ENCODE data around the gene SUSD6. TPM values are rescaled to one million over a fixed set of nuclear protein-coding genes. Genes with fewer than 3 reads are reported as not detected.

SUSD6 gene
- polyA plus RNA-seq, 1 of the 3 experiments (the other 2 are of a cell fraction), result 8.5 TPM

- Histone ChIP-seq H3K9ac (no peak overlapping the region), H3K79me2 (ENCODE audit: insufficient read depth) (peaks cover 4% of the 10 kb centered on the region; the same call in 1 of the 2 replicates), H4K20me1 (ENCODE audit: insufficient read depth) (no peaks in the 10 kb centered on the region), H3K36me3 (replicated peaks in 1 of 2; ENCODE audit: control insufficient read depth in 1 of 2, insufficient read depth in 2 of 2, low read length in 1 of 2) (no peaks in the 10 kb centered on the region), H3K27ac (ENCODE audit: low read depth in 2 of 2, low read length in 1 of 2) (peak overlapping the region in 1 of 2 experiments; percentile 76; a peak in 2 of 4 replicates), H3K4me3 (ENCODE audit: low read depth in 2 of 2, low read length in 1 of 2) (no peak overlapping the region), H3K4me2 (no peak overlapping the region), H3K4me1 (ENCODE audit: control insufficient read depth in 1 of 2, insufficient read depth in 2 of 2, low read depth in 1 of 2, low read length in 1 of 2) (peaks cover 0 to 39% of the 10 kb centered on the region in 2 experiments; a peak in 3 of 4 replicates), H3F3A (replicated peaks; ENCODE audit: insufficient read depth) (no peaks in the 10 kb centered on the region), H3K27me3 (ENCODE audit: insufficient read depth) (no peaks in the 10 kb centered on the region), H3K9me2 (no peaks in the 10 kb centered on the region), H2AFZ (ENCODE audit: low read depth) (no peak overlapping the region), H3K9me3 (no peaks in the 10 kb centered on the region)
- CTCF ChIA-PET, result interaction anchor here (0.9 to 1.7 kb wide), 5 partner anchors 13 to 103 kb away, joined by 3 to 4 read pairs (median 4); no protein-coding TSS in a partner anchor
- POLR2A ChIA-PET, result interaction anchor here (0.5 kb wide), 1 partner anchor 1400 kb away, joined by 3 read pairs; no protein-coding TSS in a partner anchor
- TF ChIP-seq GATA2 (CRISPR knock-in tag; IDR thresholded peaks at IDR 0.05) (peak; percentile 30), FOXM1 (IDR thresholded peaks at IDR 0.05; ENCODE audit: low read depth) (no peak), RCOR1 (IDR thresholded peaks at IDR 0.05; ENCODE audit: low read length) (peak; percentile 44; the same call in 1 of the 2 replicates), MXI1 (IDR thresholded peaks at IDR 0.05; ENCODE audit: low read depth, low read length) (peak; percentile 43; the same call in 1 of the 2 replicates), MAX (IDR thresholded peaks at IDR 0.05; ENCODE audit: low read depth) (no peak), SMC3 (IDR thresholded peaks at IDR 0.05; ENCODE audit: low read depth, low read length) (no peak), USF2 (IDR thresholded peaks at IDR 0.05; ENCODE audit: borderline replicate concordance, low read depth, low read length) (no peak), RFX5 (IDR thresholded peaks at IDR 0.05; ENCODE audit: low read length) (0 out of 2 replicates have a peak, but pooled peaks have one; percentile 26), RAD21 (IDR thresholded peaks at IDR 0.05; ENCODE audit: low read length) (no peak)
- DNase-seq, result no peak
- WGBS (ENCODE audit: low lambda C conversion rate), result 78% methylated on average over 4 of the region's 4 CpGs
Observed at GRCh38 chr14:69687606-69688298, 76.4 kb downstream of the SUSD6 start.

GRCh38 chr14:69688299-69688649 lies 76.9 kb downstream of the SUSD6 start:
- no peaks in the 10 kb centered on the region for H4K20me1 ChIP-seq (ENCODE audit: insufficient read depth)
- ChIA-PET CTCF (interaction anchor here (1.0 to 1.7 kb wide), 6 partner anchors 14 to 109 kb away, joined by 3 to 4 read pairs (median 3); no protein-coding TSS in a partner anchor), POLR2A (interaction anchor here (0.5 kb wide), 1 partner anchor 1399 kb away, joined by 3 read pairs; no protein-coding TSS in a partner anchor)
- DNase-seq, result peak; percentile 25
- H3K9me3 ChIP-seq, result no peaks in the 10 kb centered on the region
- peak overlapping the region in 1 of 2 experiments; percentile 76; a peak in 2 of 4 replicates for H3K27ac ChIP-seq (ENCODE audit: low read depth in 2 of 2, low read length in 1 of 2)
- H3K79me2 ChIP-seq (ENCODE audit: insufficient read depth), result 0 out of 2 replicates have a peak, but pooled peaks cover under 1% of the 10 kb centered on the region
- H3F3A ChIP-seq (replicated peaks; ENCODE audit: insufficient read depth), result no peaks in the 10 kb centered on the region
- TF ChIP-seq NFIC (IDR thresholded peaks at IDR 0.05; ENCODE audit: borderline replicate concordance), result no peak
- no peak overlapping the region for H3K9ac ChIP-seq
- H2AFZ ChIP-seq (ENCODE audit: low read depth), result no peak overlapping the region
- H3K9me2 ChIP-seq, result no peaks in the 10 kb centered on the region
- H3K4me1 ChIP-seq (ENCODE audit: control insufficient read depth in 1 of 2, insufficient read depth in 2 of 2, low read depth in 1 of 2, low read length in 1 of 2), result peaks cover 0 to 42% of the 10 kb centered on the region in 2 experiments; a peak in 3 of 4 replicates
- H3K4me2 ChIP-seq, result no peak overlapping the region
- H3K27me3 ChIP-seq (ENCODE audit: insufficient read depth), result no peaks in the 10 kb centered on the region
- no peak overlapping the region for H3K4me3 ChIP-seq (ENCODE audit: low read depth in 2 of 2, low read length in 1 of 2)
- H3K36me3 ChIP-seq (replicated peaks in 1 of 2; ENCODE audit: control insufficient read depth in 1 of 2, insufficient read depth in 2 of 2, low read length in 1 of 2), result no peaks in the 10 kb centered on the region
- 85% methylated on average over 1 of the region's 1 CpG for WGBS (ENCODE audit: low lambda C conversion rate)
